ENCODE measurements around the gene TBC1D21.

GRCh38 chr15:73886717-73887345, 13.5 kb downstream of the TBC1D21 start:
- TF ChIP-seq EZH2 (IDR thresholded peaks at IDR 0.05; ENCODE audit: insufficient read depth, low read length) (no peak), CTCF (IDR thresholded peaks at IDR 0.05; ENCODE audit: insufficient read depth, low read depth, low read length) (no peak)

Measured in astrocyte (in vitro differentiated cells and primary cell).